ENCODE results near the gene FRMD8. TPM values are rescaled to one million over a fixed set of nuclear protein-coding genes. Genes with fewer than 3 reads are reported as not detected.

FRMD8 gene
- total RNA-seq, 1 experiment from 2014 or later = 40.2 TPM

GRCh38 chr11:65416841-65417701 lies 30.6 kb downstream of the FRMD8 start:
- intact Hi-C loops (cut with micrococcal nuclease; ENCODE audit: unreplicated experiment) = loop anchor here (1.0 to 5.0 kb wide), 3 partner anchors 35 to 52 kb away; partner anchors contain the start of gene SLC25A45
- no TSS peak for BruUV-seq (replicated peaks)
- Mint-ChIP-seq H3K4me3 (ENCODE audit: low read depth, unreplicated experiment) (peak overlapping the region; percentile 67), H3K9me3 (ENCODE audit: low read depth, unreplicated experiment) (no peaks in the 10 kb centered on the region), H3K27me3 (ENCODE audit: unreplicated experiment) (peaks cover 1% of the 10 kb centered on the region), H3K36me3 (ENCODE audit: insufficient read depth, unreplicated experiment) (peaks cover 72% of the 10 kb centered on the region), H3K27ac (ENCODE audit: unreplicated experiment) (peak overlapping the region; percentile 66), H3K4me1 (ENCODE audit: low read depth, unreplicated experiment) (peaks cover 58% of the 10 kb centered on the region)
- CTCF ChIA-PET = interaction anchor here (0.7 to 3.8 kb wide), 12 partner anchors 12 to 93 kb away, joined by 3 to 31 read pairs (median 6); partner anchors contain the start of gene SLC25A45
- TF ChIP-seq CTCF (IDR thresholded peaks at IDR 0.05; ENCODE audit: unreplicated experiment) = no peak
- no peak for DNase-seq

- intact Hi-C loops (cut with micrococcal nuclease; ENCODE audit: unreplicated experiment) = loop anchor here (2.0 to 5.0 kb wide), 2 partner anchors 36 to 51 kb away; partner anchors contain the start of gene SLC25A45
- Mint-ChIP-seq H3K27me3 (ENCODE audit: unreplicated experiment) (peaks cover 9% of the 10 kb centered on the region), H3K4me1 (ENCODE audit: low read depth, unreplicated experiment) (peaks cover 65% of the 10 kb centered on the region), H3K9me3 (ENCODE audit: low read depth, unreplicated experiment) (no peaks in the 10 kb centered on the region), H3K36me3 (ENCODE audit: insufficient read depth, unreplicated experiment) (peaks cover 75% of the 10 kb centered on the region), H3K4me3 (ENCODE audit: low read depth, unreplicated experiment) (peak overlapping the region; percentile 72), H3K27ac (ENCODE audit: unreplicated experiment) (peak overlapping the region; percentile 99)
- BruUV-seq (replicated peaks) = no TSS peak
- no peak for TF ChIP-seq CTCF (IDR thresholded peaks at IDR 0.05; ENCODE audit: unreplicated experiment)
- CTCF ChIA-PET = interaction anchor here (0.7 to 3.8 kb wide), 7 partner anchors 30 to 91 kb away, joined by 3 to 31 read pairs (median 3); no protein-coding TSS in a partner anchor
- no peak for DNase-seq
These were observed 31.4 kb downstream of the FRMD8 start for GRCh38 chr11:65417702-65418430.

GRCh38 chr11:65418431-65418680 lies 31.9 kb downstream of the FRMD8 start:
- H3K27me3 Mint-ChIP-seq (ENCODE audit: unreplicated experiment) = peaks cover 14% of the 10 kb centered on the region
- peak overlapping the region; percentile 72 for H3K4me3 Mint-ChIP-seq (ENCODE audit: low read depth, unreplicated experiment)
- peaks cover 68% of the 10 kb centered on the region for H3K4me1 Mint-ChIP-seq (ENCODE audit: low read depth, unreplicated experiment)
- CTCF ChIA-PET = interaction anchor here (0.8 to 3.8 kb wide), 6 partner anchors 31 to 91 kb away, joined by 3 to 31 read pairs (median 4); no protein-coding TSS in a partner anchor
- H3K27ac Mint-ChIP-seq (ENCODE audit: unreplicated experiment) = peak overlapping the region; percentile 99
- H3K36me3 Mint-ChIP-seq (ENCODE audit: insufficient read depth, unreplicated experiment) = peaks cover 75% of the 10 kb centered on the region
- no TSS peak for BruUV-seq (replicated peaks)
- intact Hi-C loops (cut with micrococcal nuclease; ENCODE audit: unreplicated experiment) = loop anchor here (5.0 kb wide), 1 partner anchor 36 kb away; the partner anchor contains the start of gene SLC25A45
- TF ChIP-seq CTCF (IDR thresholded peaks at IDR 0.05; ENCODE audit: unreplicated experiment) = no peak
- H3K9me3 Mint-ChIP-seq (ENCODE audit: low read depth, unreplicated experiment) = no peaks in the 10 kb centered on the region
- DNase-seq = no peak

GRCh38 chr11:65418681-65419459 lies 32.4 kb downstream of the FRMD8 start:
- BruUV-seq (replicated peaks) = no TSS peak
- Mint-ChIP-seq H3K27ac (ENCODE audit: unreplicated experiment) (peak overlapping the region; percentile 99), H3K4me3 (ENCODE audit: low read depth, unreplicated experiment) (peak overlapping the region; percentile 72), H3K9me3 (ENCODE audit: low read depth, unreplicated experiment) (no peaks in the 10 kb centered on the region), H3K27me3 (ENCODE audit: unreplicated experiment) (peaks cover 16% of the 10 kb centered on the region), H3K36me3 (ENCODE audit: insufficient read depth, unreplicated experiment) (peaks cover 75% of the 10 kb centered on the region), H3K4me1 (ENCODE audit: low read depth, unreplicated experiment) (peaks cover 68% of the 10 kb centered on the region)
- DNase-seq = peak; percentile 96
- intact Hi-C loops (cut with micrococcal nuclease; ENCODE audit: unreplicated experiment) = loop anchor here (5.0 kb wide), 1 partner anchor 37 kb away; the partner anchor contains the start of gene SLC25A45
- TF ChIP-seq CTCF (IDR thresholded peaks at IDR 0.05; ENCODE audit: unreplicated experiment) = no peak
- CTCF ChIA-PET = interaction anchor here (0.5 to 3.8 kb wide), 12 partner anchors 31 to 90 kb away, joined by 3 to 31 read pairs (median 5); no protein-coding TSS in a partner anchor

Measured in Calu3 (cell line).